NCI-H226 (cell line): ENCODE measurements around the gene MED19.
"Not testable (repeated sequence)": the region's sequence is repeated elsewhere in the genome, so short reads cannot be mapped to it uniquely, and the experiment has no call there.

Experiments used
- DNase-seq: peaks from one replicate; pipeline ENCODE4 v3.0.0-alpha.2; 2015

The MED19 gene

DNA sequence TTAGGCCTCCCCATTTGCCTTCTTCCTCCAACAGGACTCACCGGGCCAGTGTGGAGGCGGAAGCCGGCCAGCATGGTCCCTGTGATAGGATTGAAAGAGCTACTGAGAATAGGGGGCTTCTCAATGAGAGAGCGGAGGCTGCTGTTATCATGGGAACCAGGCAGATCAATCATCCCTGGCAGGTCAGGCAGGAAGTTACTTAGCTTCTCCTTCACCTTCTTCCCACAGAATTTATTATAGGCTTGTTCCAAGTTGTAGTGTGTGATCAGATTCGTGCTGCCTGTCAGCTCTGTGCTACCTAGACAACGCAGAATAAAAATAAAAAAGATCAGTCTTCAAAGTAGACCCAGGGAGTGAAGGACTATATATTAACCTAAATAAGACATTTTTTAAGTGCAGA lies 7.1 kb downstream of the MED19 start:
- no peak for DNase-seq

GRCh38 chr11:57703341-57703740 lies 8.7 kb downstream of the MED19 start:
- DNase-seq, result no peak

DNA sequence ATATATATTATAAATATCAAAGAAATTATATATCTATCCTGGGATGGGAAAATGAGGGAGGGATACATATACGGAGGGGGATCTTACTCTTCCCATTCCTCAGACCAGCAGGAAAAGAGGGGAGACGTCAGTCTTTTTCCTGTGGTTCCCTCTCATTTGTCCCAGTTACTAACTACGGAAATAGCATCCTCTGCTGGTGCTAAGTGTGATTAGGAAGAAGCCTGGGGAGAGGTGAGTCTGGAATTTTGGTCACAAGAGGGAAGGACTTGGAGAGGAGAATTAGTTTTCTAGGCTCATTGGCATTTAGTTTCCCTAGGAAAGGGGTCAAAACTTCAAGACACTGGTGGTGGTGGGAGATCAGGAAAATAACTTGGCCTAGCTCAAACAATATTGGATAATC lies 11.6 kb downstream of the MED19 start:
- DNase-seq, result no peak

DNA sequence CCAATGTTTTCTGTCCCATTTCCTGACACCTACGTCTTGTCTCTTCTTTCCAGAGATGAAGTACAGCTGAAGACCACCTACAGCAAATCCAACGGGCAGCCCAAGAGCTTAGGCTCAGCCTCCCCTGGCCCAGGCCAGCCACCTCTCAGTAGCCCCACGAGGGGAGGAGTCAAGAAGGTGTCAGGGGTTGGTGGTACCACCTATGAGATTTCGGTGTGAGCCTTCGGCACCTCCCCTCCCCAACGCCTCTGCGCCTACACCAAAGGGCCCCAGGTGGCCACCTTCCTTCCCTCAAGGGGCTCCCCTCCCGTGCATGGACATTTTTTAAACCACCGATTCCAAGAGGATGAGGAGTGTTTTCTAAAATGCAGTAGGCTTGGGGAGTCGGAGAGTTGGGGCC lies 12.2 kb downstream of the MED19 start:
- no peak for DNase-seq

GRCh38 chr11:57698843-57699365 lies 13.1 kb downstream of the MED19 start:
- no peak for DNase-seq

DNA sequence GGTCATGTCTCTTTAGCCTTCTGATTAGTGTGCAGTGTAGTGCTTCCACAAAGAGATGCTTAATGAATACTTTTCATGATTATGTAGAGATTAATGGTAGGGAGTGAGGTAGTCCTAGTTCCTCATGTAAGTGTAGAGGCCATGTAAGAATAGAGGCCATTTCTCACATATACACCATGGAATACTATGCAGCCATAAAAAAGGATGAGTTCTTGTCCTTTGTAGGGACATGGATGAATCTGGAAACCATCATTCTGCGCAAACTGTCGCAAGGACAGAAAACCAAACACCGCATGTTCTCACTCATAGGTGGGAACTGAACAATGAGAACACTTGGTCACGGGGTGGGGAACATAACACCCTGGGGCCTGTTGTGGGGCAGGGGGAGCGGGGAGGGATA lies 21.5 kb downstream of the MED19 start:
- DNase-seq, result not testable (repeated sequence)

DNA sequence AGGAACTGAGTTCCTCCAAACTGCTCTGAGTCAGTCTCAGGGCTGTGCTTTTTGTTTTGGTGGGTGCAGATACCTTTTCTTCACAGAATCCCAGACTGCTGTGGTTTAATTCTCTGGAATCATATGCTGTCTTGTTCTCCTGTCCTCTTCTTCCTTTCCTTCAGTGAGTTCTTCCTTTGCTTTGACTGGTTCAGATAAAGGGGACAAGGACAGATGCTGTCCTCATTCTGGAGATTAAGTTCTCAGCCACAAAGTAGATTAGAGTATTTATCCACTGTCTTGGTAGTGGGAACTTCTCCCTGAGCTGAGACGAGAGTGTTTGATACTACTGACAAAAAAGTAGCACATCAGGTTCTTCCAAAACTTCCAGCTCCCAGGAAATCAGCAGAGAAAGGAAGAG lies 30.8 kb downstream of the MED19 start:
- no peak for DNase-seq

DNA sequence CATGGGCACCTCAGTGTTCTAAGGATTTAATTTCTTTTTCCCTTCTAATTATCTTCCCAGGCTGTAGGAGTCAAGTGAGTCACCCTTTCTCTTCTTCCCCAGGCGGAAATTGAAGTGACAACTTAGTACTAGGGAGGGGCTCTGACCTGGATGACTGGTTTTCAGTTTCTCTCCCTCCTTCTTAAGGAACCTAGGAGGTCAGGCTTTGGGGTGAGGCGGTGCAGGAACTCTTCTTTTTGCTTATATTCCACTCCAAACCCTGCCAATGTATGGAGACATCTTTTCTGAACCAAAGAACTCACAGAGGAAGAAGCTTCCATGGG lies 31.5 kb downstream of the MED19 start:
- DNase-seq, result peak; percentile 13

GRCh38 chr11:57679396-57679795 lies 32.6 kb downstream of the MED19 start:
- DNase-seq, result no peak

GRCh38 chr11:57675176-57675941 lies 36.7 kb downstream of the MED19 start:
- no peak for DNase-seq

GRCh38 chr11:57674251-57674650 lies 37.8 kb downstream of the MED19 start:
- no peak for DNase-seq

- no peak for DNase-seq
These were observed 43.6 kb downstream of the MED19 start for GRCh38 chr11:57668434-57668782.

DNA sequence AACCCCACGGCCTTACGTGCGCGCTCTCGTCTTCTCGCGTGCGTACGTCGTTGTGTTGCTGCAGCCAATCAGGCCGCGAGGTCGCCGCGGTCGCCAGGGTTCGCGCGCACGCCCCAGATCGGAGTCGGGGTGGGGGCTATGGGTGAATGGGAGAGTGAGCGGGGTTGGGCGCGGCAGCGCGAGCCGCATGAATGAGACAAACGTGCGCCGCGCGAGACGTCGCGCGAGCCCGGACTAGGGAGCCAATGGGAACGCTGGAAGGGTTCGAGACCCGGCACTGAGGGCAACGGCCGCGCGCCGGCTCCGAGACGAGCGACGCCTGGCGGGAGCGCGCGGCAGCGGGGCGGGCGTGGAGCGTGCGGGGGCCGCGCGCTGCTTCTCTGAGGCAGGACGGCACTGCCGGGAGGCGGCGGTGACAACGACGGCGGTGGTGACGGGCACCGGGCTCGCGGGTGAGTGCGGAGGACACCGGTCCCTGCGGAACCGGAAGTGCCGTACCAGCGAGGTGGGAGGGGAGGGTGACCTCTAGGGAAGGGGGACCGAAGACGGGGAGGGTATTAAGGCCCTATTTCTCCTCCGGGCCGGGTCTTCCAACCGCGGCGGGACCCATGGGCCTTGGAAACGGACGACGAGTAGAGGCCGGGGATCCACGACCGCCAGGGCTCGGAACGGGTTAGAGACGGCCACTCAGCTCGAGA lies 44.1 kb downstream of the MED19 start, which contains the start of gene ZDHHC5:
ZDHHC5 (plus strand) TSS at position 379 of the 698 bp plus-strand sequence. CDS start 4,977 bp downstream, outside the sequence.
- DNase-seq, result peak; percentile 99

DNA sequence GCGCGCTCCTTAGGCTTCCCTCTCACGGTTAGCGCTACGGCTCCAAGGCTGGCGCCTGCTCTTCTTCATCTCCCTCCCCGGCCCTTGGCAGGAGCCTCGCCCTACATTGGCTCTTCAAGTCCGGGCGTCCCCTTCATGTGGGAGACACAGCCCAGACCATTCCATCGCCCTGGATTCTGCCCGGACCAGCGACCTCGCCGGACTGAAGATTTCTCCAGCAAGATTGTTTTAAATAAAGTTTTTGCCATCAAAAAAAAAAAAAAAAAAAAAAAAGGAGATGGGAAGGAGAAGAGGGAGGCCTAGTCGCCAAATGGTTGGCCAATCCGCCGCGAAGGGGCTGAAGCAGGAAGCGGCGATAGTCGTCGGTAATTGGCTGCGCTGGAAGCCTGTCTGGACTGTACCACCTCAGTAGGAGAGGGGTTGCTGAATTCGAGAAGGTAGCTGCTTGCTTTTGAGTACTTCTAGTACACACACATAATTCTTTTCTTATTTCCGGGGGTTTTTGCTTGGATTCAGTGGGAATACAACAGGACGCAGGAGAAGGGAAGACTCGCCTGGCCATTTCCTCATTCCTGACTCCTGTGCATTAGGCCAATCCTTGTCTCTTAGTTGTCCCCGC lies 44.8 kb downstream of the MED19 start:
- DNase-seq, result peak; percentile 94

GRCh38 chr11:57663975-57664374 lies 48.0 kb downstream of the MED19 start:
- DNase-seq, result no peak

DNA sequence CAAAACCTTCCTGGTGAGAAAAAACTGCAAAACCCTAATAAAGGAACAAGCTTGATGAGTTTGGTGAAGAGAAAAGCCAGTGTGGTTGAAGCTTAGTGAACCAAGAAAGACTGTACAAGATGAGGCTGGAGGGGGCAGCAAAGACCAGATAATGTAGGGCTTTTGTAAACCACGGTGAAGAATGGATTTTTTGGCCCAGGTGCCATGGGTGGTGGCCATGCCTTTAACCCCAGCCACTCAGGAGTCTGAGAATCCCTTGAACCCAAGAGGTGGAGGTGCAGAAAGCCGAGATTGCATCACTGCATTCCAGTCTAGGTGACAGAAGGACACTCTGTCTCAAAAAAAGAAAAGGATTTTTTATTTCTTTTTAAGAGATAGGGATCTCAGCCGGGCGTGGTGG lies 49.1 kb downstream of the MED19 start:
- DNase-seq, result no peak

- no peak for DNase-seq
These were observed 52.3 kb downstream of the MED19 start for GRCh38 chr11:57659669-57660068.

DNA sequence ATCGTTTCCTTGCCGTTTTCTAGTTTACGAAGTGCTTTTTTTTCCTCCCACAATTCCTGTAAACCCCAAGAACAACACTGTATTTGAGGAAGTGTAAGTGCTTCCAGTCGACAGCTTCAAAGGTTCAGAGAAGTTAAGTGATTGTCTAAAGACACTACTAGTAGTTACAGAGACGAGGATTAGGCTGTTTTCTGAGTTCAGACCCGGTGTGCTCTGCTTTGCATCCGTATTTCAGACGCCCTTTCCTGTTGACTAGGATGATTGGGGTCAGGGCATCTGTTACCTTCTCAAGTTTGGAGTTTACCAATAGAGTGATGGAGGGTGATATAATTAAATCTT lies 54.0 kb downstream of the MED19 start:
- DNase-seq, result no peak

GRCh38 chr11:57657194-57658022 lies 54.6 kb downstream of the MED19 start, which contains the start of gene CLP1:
CLP1 (plus strand) TSS chr11:57657762; CDS start chr11:57659477, 1,715 bp downstream.
- DNase-seq, result peak; percentile 98

GRCh38 chr11:57656885-57657193 lies 55.2 kb downstream of the MED19 start:
- no peak for DNase-seq
